GM19043 (cell line): Measurements from ENCODE around the gene SUPT16H.

Source experiments
- ATAC-seq: cut with Tn5 transposase; IDR thresholded peaks from one replicate; pipeline ENCODE4 v1.9.1; 2021; ENCODE audit warnings: low read depth; ENCODE audit not compliant: unreplicated experiment

SUPT16H gene

GRCh38 chr14:21369949-21370679 lies 13.7 kb downstream of the SUPT16H start:
- no peak for ATAC-seq

GRCh38 chr14:21367582-21368144 lies 16.2 kb downstream of the SUPT16H start:
- ATAC-seq, result no peak

DNA sequence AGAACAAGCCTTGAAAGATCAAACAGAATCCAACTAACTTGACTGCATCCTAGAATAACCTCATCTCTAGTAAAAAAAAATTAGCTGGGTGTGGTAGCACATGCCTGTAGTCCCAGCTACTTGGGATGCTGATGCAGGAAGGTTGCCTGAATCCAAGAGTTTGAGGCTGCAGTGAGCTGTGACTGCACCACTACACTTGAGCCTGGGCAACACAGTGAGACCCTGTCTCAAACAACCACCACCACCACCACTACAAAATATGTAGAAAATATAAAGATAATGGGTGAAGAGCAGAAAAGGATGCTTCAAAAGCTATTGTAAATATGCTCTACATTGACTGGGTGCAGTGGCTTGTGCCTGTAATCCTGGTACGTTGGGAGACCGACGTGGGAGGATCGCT lies 27.3 kb downstream of the SUPT16H start:
- no peak for ATAC-seq

DNA sequence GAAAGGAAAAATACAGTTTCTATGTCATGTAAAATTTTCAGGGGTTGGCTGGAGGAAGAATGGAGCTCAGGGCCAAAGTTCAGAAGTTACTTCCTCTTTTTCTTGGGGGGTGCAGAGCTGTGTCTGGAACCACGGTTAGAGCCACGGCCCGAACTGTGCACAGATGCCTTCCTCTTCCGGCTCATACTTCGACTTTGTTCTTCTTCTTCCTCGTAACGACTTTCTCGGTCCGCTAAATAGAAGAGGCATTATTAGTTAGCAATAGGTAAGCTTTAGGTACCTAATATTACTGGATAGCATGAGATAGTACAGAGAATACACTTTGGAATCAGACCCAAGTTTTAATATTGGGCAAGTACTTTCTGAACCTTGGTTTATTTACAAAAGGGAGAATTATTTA lies 31.2 kb downstream of the SUPT16H start:
- no peak for ATAC-seq

- ATAC-seq, result no peak
These were observed 33.3 kb downstream of the SUPT16H start for GRCh38 chr14:21350539-21350938.

DNA sequence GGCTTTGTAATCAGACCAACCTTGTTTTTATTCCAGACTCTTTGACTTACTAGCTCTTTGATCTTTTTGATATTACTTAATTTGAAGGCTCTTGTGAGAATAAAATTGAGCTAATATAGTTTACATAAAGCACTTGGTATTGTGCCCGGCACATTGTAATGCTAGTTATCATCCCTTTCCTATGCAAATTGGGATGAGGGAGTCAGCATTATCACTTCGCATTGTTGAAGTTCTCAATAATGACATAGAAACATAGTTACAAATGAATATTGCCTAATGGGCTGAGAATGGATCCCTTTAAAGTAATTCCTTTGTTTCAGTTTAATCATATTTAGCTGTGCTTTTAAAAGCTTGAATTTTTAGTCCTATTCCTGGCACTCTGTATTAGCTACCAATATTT lies 36.6 kb downstream of the SUPT16H start:
- ATAC-seq, result no peak

DNA sequence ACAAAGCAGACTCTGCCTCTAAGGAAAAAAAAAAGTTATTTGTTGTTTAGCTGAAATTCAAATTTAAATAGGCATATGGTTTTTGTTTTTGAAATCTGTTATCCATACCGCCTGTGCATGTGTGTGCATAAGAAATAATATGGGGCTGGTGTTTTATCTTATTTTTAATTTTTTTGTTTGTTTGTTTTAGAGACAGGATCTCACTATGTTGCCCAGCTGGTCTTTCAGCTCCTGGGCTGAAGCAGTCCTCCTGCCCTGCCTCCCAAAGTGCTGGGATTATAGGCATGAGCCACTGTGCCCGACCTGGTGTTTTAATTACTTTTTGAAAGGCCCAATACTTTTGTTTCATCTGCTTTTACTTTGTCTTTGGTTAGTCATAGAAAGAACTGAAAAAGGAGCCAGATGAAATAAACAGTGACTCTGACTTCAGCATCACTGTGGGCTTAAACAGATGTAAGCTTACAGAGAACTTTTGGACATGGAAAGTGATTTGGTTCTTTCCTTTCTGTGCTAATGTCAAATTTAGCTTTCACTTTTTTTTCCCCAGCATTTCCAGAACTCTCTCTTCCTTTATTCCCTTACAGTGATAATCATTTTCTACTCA lies 37.2 kb downstream of the SUPT16H start:
- no peak for ATAC-seq

DNA sequence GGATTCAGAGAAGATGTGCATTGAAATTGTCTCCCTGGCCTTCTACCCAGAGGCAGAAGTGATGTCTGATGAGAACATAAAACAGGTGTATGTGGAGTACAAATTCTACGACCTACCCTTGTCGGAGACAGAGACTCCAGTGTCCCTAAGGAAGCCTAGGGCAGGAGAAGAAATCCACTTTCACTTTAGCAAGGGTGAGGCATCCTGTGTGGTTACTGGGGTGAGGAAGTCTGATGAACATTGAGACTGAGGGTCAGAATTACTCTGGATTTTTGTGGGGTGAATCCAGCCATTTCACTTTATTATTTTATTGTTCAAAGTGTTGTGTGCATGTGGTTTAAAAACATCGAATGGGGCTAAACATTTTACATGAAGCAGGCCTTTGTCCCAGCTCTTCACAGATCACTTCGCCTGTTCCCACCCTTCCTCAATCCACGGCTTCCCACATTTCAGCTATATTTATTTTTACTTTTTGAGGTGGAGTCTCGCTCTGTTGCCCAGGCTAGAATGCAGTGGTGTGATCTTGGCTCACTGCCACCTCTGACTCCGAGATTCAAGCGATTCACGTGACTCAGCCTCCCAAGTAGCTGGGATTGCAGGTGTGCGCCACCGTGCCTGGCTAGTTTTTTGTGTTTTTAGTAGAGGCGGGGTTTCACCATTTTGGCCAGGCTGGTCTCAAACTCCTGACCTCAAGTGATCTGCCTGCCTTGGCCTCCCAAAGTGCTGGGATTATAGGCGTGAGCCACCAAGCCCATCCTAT lies 40.6 kb downstream of the SUPT16H start:
- no peak for ATAC-seq

GRCh38 chr14:21334202-21334906 lies 49.5 kb downstream of the SUPT16H start:
- ATAC-seq, result no peak

GRCh38 chr14:21332950-21333349 lies 50.9 kb downstream of the SUPT16H start:
- ATAC-seq, result no peak

DNA sequence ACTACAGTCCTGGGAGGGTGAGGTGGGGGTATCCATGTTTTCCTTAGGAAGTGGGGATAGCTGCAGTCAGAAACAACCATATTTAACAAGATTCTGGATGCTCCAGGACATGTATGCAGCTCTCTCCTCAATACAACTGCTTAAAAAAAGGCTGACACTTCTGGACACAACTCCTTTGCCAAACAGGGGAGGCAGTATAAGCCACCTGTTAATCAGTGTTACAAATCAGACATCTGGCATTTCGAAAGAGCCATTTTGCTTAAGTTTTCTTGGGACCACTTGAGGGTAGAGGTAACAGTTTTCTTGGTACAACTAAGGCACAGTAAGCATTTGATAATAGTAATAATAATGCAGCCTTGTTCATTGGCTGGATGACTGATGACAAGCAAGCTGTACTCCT lies 56.8 kb downstream of the SUPT16H start:
- ATAC-seq, result no peak

GRCh38 chr14:21322716-21323115 lies 61.1 kb downstream of the SUPT16H start:
- ATAC-seq, result no peak

GRCh38 chr14:21320913-21321312 lies 62.9 kb downstream of the SUPT16H start:
- ATAC-seq, result no peak

DNA sequence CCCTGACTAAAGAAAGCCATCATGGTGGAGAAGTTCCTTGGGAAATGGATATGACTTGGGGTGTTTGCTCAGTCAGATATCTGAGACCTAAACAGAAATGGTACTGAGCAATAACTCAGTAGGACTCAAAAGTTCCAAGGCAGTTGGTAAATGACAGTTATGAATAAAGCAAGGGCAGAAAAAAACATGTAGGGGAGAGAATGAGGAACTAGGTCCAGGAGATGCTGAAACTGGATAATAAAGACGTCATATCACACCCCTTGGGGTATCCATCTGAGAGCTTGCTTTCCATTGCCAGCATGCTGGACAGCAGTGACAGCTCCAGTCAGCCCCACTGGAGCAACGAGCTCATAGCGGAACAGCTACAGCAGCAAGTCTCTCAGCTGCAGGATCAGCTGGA lies 66.4 kb downstream of the SUPT16H start:
- ATAC-seq, result no peak

- no peak for ATAC-seq
These were observed 70.3 kb downstream of the SUPT16H start for GRCh38 chr14:21313512-21313911.

- no peak for ATAC-seq
These were observed 72.2 kb downstream of the SUPT16H start for GRCh38 chr14:21311614-21312013.

GRCh38 chr14:21309956-21310355 lies 73.9 kb downstream of the SUPT16H start:
- no peak for ATAC-seq

DNA sequence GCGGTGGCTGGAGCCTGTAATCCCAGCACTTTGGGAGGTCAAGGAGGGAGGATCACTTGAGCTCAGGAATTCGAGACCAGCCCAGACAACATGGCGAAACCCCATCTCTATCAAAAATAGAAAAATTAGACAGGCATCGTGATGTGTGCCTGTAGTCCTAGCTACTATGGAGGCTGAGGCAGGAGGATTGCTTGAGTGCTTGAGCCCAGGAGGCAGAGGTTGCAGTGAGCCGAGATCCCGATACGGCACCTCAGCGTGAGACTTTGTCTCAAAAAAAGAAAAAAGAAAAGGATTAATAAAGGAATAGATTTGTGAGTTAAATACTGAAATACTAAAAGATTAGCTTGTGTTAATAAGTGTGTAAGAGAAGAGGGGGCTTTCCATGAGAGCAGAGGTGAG lies 74.6 kb downstream of the SUPT16H start:
- ATAC-seq, result no peak

DNA sequence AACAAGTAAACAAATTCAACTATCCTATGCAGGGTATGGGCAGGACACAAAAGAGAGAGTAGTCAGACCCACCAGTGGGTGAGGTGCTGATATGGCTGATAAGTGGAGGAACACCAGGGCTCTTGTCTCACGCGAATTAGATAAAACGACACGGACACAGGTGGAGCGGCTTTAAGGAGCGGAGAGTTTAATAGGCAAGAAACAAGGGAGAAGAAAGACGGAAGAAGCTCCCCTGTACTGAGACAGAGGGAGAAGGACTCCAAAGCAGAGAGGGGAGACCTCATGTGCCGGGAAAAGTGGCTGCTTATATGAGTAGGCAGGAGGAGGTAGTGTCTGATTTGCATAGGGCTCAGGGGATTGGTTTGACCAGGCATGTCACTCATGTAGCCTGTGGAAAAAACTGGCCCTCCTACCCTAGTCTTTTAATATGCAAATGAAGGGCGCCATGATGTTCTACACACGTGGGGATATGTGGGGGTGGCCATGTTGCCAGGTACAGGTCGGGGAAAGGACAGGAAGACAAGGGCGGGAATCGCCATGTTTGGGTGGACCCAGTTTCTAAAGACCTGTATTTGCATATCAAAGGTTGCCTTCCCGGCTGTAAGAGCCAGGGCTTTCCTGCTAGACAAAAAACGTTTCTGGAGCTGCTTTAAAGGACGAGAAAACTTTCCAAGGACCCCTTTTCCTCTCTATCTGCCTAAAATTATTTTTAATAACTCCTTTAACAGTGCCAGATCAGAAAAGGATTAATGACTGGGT lies 75.2 kb downstream of the SUPT16H start:
- peak; percentile 75 for ATAC-seq

GRCh38 chr14:21308132-21308478 lies 75.7 kb downstream of the SUPT16H start:
- peak; percentile 26 for ATAC-seq
